ENCODE data around the gene ISCU.
"Not testable (repeated sequence)": the region's sequence is repeated elsewhere in the genome, so short reads cannot be mapped to it uniquely, and the experiment has no call there.

The ISCU gene

GRCh38 chr12:108583991-108584390 lies 21.6 kb downstream of the ISCU start:
- Mint-ChIP-seq H3K27ac (no peak overlapping the region), H3K27me3 (ENCODE audit: low read depth) (peaks cover 3% of the 10 kb centered on the region), H3K36me3 (ENCODE audit: low read depth) (no peaks in the 10 kb centered on the region), H3K4me1 (ENCODE audit: low read depth) (no peaks in the 10 kb centered on the region), H3K9me3 (peaks cover 3% of the 10 kb centered on the region), H3K4me3 (no peak overlapping the region)
- DNase-seq (ENCODE audit: low spot score): no peak

- Mint-ChIP-seq H3K27ac (no peak overlapping the region), H3K4me3 (no peak overlapping the region), H3K36me3 (ENCODE audit: low read depth) (no peaks in the 10 kb centered on the region), H3K9me3 (no peaks in the 10 kb centered on the region), H3K4me1 (ENCODE audit: low read depth) (no peaks in the 10 kb centered on the region), H3K27me3 (ENCODE audit: low read depth) (peaks cover 1% of the 10 kb centered on the region)
- DNase-seq (ENCODE audit: low spot score): no peak
These were observed 22.2 kb downstream of the ISCU start for GRCh38 chr12:108584456-108585065.

- Mint-ChIP-seq H3K4me1 (ENCODE audit: low read depth) (no peaks in the 10 kb centered on the region), H3K27me3 (ENCODE audit: low read depth) (peaks cover 1% of the 10 kb centered on the region), H3K9me3 (no peaks in the 10 kb centered on the region), H3K4me3 (no peak overlapping the region), H3K27ac (no peak overlapping the region), H3K36me3 (ENCODE audit: low read depth) (no peaks in the 10 kb centered on the region)
- no peak for DNase-seq (ENCODE audit: low spot score)
These were observed 23.5 kb downstream of the ISCU start for GRCh38 chr12:108585864-108586263.

GRCh38 chr12:108586306-108586705 lies 23.9 kb downstream of the ISCU start:
- no peaks in the 10 kb centered on the region for H3K36me3 Mint-ChIP-seq (ENCODE audit: low read depth)
- H3K27me3 Mint-ChIP-seq (ENCODE audit: low read depth): peaks cover 1% of the 10 kb centered on the region
- no peak for DNase-seq (ENCODE audit: low spot score)
- H3K4me1 Mint-ChIP-seq (ENCODE audit: low read depth): no peaks in the 10 kb centered on the region
- no peak overlapping the region for H3K4me3 Mint-ChIP-seq
- H3K27ac Mint-ChIP-seq: no peak overlapping the region
- H3K9me3 Mint-ChIP-seq: no peaks in the 10 kb centered on the region

GRCh38 chr12:108587826-108588225 lies 25.4 kb downstream of the ISCU start:
- DNase-seq (ENCODE audit: low spot score): no peak
- Mint-ChIP-seq H3K27me3 (ENCODE audit: low read depth) (peaks cover 1% of the 10 kb centered on the region), H3K4me1 (ENCODE audit: low read depth) (no peaks in the 10 kb centered on the region), H3K27ac (no peak overlapping the region), H3K36me3 (ENCODE audit: low read depth) (no peaks in the 10 kb centered on the region), H3K9me3 (no peaks in the 10 kb centered on the region), H3K4me3 (no peak overlapping the region)

GRCh38 chr12:108589028-108589839 lies 26.8 kb downstream of the ISCU start:
- no peak overlapping the region for H3K27ac Mint-ChIP-seq
- peaks cover 1% of the 10 kb centered on the region for H3K27me3 Mint-ChIP-seq (ENCODE audit: low read depth)
- no peaks in the 10 kb centered on the region for H3K4me1 Mint-ChIP-seq (ENCODE audit: low read depth)
- no peak for DNase-seq (ENCODE audit: low spot score)
- H3K9me3 Mint-ChIP-seq: no peaks in the 10 kb centered on the region
- H3K36me3 Mint-ChIP-seq (ENCODE audit: low read depth): no peaks in the 10 kb centered on the region
- H3K4me3 Mint-ChIP-seq: no peak overlapping the region

- Mint-ChIP-seq H3K36me3 (ENCODE audit: low read depth) (no peaks in the 10 kb centered on the region), H3K9me3 (no peaks in the 10 kb centered on the region), H3K4me1 (ENCODE audit: low read depth) (no peaks in the 10 kb centered on the region), H3K27me3 (ENCODE audit: low read depth) (peaks cover 1% of the 10 kb centered on the region), H3K27ac (no peak overlapping the region), H3K4me3 (no peak overlapping the region)
- no peak for DNase-seq (ENCODE audit: low spot score)
These were observed 27.4 kb downstream of the ISCU start for GRCh38 chr12:108589840-108590229.

- H3K27ac Mint-ChIP-seq; H3K4me1 Mint-ChIP-seq (ENCODE audit: low read depth); H3K27me3 Mint-ChIP-seq (ENCODE audit: low read depth); H3K9me3 Mint-ChIP-seq; H3K4me3 Mint-ChIP-seq; DNase-seq (ENCODE audit: low spot score); H3K36me3 Mint-ChIP-seq (ENCODE audit: low read depth): not testable (repeated sequence)
These were observed 28.1 kb downstream of the ISCU start for GRCh38 chr12:108590463-108590862.

GRCh38 chr12:108591267-108591980 lies 29.0 kb downstream of the ISCU start:
- H3K36me3 Mint-ChIP-seq (ENCODE audit: low read depth): no peaks in the 10 kb centered on the region
- no peaks in the 10 kb centered on the region for H3K4me1 Mint-ChIP-seq (ENCODE audit: low read depth)
- H3K4me3 Mint-ChIP-seq: no peak overlapping the region
- H3K27me3 Mint-ChIP-seq (ENCODE audit: low read depth): peaks cover 1% of the 10 kb centered on the region
- no peak overlapping the region for H3K27ac Mint-ChIP-seq
- DNase-seq (ENCODE audit: low spot score): no peak
- H3K9me3 Mint-ChIP-seq: no peaks in the 10 kb centered on the region

GRCh38 chr12:108592033-108592909 lies 29.9 kb downstream of the ISCU start:
- Mint-ChIP-seq H3K27me3 (ENCODE audit: low read depth) (peaks cover 1% of the 10 kb centered on the region), H3K4me3 (no peak overlapping the region), H3K27ac (no peak overlapping the region), H3K36me3 (ENCODE audit: low read depth) (no peaks in the 10 kb centered on the region), H3K4me1 (ENCODE audit: low read depth) (no peaks in the 10 kb centered on the region), H3K9me3 (no peaks in the 10 kb centered on the region)
- no peak for DNase-seq (ENCODE audit: low spot score)

GRCh38 chr12:108594323-108594903 lies 32.0 kb downstream of the ISCU start:
- no peaks in the 10 kb centered on the region for H3K27me3 Mint-ChIP-seq (ENCODE audit: low read depth)
- H3K27ac Mint-ChIP-seq: no peak overlapping the region
- no peaks in the 10 kb centered on the region for H3K36me3 Mint-ChIP-seq (ENCODE audit: low read depth)
- no peaks in the 10 kb centered on the region for H3K4me1 Mint-ChIP-seq (ENCODE audit: low read depth)
- H3K4me3 Mint-ChIP-seq: no peak overlapping the region
- DNase-seq (ENCODE audit: low spot score): no peak
- H3K9me3 Mint-ChIP-seq: no peaks in the 10 kb centered on the region

GRCh38 chr12:108594960-108595710 lies 32.7 kb downstream of the ISCU start:
- DNase-seq (ENCODE audit: low spot score): no peak
- no peaks in the 10 kb centered on the region for H3K36me3 Mint-ChIP-seq (ENCODE audit: low read depth)
- no peaks in the 10 kb centered on the region for H3K4me1 Mint-ChIP-seq (ENCODE audit: low read depth)
- H3K27me3 Mint-ChIP-seq (ENCODE audit: low read depth): no peaks in the 10 kb centered on the region
- no peak overlapping the region for H3K4me3 Mint-ChIP-seq
- H3K27ac Mint-ChIP-seq: no peak overlapping the region
- no peaks in the 10 kb centered on the region for H3K9me3 Mint-ChIP-seq

Measured in T-helper 2 cell treated with Interferon-gamma antibody and Interleukin-4, amounts not matched to agents 5 μg/mL and 100 μg/mL, for 36 hours (primary cell).